WI38 (cell line): Measurements from ENCODE around the gene INPP5A.

Source experiments
- H3K4me3 ChIP-seq: 2 replicates; pipeline ENCODE4 v1.5.1; 2011; ENCODE audit warnings: low read depth, mild to moderate bottlenecking, control low read depth, low read length
- TF ChIP-seq, protein P1 (sequence below): IDR thresholded peaks from 2 replicates; pipeline ENCODE4 v1.5.1; 2012; ENCODE audit warnings: low read depth, mild to moderate bottlenecking, control low read depth, low read length

The INPP5A gene

DNA sequence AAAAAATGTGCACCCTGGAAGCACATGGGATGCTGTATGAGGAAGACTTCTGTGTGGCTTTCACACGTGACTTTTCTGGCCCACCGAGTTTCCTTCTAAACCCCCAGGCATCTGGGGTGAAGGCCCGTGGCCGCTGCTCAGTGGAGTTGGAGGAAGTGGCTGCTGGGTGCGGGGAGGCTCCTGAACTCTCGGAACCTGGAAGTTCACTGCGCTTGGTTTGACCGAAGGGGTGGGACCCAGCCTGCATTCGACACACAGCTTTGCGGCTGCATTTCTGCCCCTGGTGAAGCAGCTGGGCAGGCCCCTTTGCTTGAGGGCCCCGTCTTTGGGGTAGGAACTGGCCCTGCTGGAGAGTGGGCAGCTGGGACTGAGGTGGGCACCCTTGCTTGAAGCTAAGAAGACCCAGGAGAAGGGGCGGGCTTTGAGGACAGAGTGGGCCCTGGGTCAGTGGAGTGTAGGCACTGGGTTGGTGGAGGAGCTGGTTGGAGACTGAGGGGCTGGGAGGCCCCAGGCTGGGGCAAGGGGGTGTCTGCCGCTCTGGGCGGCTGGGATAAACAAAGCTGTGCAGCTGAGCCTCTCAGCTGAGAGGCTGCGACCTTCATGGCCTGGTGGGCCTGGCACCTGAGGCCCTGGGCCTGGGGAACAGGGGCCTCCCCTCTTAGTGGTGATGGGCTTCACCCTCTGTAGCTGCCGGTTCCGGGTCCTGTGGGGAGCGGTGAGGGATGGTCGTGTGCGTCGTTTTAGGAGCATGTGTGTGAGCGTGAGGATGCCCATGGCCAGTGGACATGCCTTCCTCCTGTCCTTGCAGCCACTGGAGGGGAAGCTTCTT, 78.0 kb downstream of the INPP5A start:
- TF ChIP-seq, protein P1, sequence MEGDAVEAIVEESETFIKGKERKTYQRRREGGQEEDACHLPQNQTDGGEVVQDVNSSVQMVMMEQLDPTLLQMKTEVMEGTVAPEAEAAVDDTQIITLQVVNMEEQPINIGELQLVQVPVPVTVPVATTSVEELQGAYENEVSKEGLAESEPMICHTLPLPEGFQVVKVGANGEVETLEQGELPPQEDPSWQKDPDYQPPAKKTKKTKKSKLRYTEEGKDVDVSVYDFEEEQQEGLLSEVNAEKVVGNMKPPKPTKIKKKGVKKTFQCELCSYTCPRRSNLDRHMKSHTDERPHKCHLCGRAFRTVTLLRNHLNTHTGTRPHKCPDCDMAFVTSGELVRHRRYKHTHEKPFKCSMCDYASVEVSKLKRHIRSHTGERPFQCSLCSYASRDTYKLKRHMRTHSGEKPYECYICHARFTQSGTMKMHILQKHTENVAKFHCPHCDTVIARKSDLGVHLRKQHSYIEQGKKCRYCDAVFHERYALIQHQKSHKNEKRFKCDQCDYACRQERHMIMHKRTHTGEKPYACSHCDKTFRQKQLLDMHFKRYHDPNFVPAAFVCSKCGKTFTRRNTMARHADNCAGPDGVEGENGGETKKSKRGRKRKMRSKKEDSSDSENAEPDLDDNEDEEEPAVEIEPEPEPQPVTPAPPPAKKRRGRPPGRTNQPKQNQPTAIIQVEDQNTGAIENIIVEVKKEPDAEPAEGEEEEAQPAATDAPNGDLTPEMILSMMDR = no peak
- H3K4me3 ChIP-seq = no peak overlapping the region

DNA sequence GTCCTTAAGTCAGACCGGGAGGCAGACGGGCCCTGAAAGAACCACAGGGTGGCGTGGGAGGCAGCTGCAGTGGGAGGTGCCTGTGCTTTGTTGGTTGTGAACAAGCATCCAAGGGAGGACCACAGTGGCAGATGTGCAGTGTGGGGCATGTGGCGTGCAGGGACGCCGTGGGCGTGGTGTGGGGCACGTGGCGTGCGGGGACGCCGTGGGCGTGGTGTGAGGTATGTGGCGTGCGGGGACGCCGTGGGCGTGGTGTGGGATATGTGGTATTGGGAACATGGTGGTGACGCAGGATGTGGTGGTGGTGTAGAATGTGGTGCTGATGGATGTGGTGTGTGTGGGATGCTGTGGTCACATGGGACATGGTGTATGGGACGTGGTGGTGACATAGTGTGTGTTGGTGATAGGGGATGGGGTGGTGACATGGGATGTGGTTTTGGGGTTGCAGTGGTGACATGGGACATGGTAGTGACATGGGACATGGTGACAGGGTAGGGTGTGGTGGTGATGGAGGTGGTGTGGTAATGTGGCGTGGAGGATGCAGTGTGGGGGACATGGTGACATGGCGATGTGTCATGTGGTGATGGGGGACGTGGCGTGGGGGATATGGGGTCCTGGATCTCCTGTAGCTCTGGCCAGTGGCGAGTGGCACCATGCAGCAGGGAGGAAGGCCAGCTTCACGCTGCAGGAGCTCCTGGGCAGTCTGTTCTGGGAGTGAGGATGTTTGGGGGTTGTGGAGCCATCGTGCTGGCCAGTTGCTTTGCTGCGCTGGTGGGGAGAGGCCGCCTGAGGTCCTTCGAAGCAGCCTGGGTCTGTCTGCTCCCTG, 78.8 kb downstream of the INPP5A start:
- TF ChIP-seq, protein P1 = no peak
- H3K4me3 ChIP-seq = no peak overlapping the region

DNA sequence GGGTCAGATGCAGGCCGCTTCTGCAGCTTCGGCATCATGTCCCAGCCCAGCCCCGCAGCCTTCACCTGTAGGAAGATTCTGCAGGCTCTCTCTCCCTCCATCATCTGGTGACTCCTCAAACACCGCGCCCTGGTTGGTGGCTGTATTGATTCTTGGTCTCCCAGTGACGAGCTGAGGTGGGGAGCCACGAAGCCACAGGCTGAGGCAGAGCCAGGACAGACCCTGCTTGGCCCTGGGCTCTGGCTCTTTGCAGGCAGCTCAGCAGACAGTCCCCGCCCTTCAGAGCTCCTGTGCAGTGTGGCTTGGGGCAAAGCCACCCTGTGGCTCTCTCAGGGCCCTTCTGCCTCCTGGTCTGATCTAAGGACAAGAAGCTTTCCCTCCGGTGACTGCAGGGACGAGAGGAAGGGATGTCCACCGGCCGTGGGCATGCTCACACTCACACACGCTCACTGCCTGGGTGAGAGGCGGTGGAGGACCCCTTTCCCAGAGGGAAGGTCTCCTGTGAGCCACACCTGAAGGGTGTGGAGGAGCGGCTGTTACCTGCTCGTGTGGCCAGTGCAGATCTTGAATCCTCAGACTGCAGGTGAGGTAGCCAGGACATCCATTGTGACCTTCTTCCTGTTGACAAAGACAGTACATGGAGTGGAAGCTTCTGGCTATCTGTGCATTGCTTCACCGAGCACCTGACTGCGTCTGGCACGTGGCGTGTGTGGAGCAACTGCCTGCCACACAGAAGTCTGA, 79.6 kb downstream of the INPP5A start:
- TF ChIP-seq, protein P1 = no peak
- no peak overlapping the region for H3K4me3 ChIP-seq

DNA sequence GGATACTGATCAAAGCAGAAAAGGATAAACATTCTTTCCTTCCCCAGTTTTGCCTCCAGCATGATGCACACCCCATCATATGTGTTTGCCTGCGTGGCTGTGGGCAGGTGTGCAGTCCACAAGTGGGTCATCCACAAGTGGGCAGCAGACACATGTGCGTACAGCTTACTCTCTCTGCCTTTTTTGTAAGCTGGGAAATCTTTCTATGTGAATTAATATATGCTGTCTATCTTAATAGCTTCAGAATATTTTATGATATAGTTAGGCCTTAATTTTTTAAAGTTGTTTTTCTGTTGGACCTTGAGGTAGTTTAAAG, 80.1 kb downstream of the INPP5A start:
- TF ChIP-seq, protein P1 = no peak
- H3K4me3 ChIP-seq = no peak overlapping the region

DNA sequence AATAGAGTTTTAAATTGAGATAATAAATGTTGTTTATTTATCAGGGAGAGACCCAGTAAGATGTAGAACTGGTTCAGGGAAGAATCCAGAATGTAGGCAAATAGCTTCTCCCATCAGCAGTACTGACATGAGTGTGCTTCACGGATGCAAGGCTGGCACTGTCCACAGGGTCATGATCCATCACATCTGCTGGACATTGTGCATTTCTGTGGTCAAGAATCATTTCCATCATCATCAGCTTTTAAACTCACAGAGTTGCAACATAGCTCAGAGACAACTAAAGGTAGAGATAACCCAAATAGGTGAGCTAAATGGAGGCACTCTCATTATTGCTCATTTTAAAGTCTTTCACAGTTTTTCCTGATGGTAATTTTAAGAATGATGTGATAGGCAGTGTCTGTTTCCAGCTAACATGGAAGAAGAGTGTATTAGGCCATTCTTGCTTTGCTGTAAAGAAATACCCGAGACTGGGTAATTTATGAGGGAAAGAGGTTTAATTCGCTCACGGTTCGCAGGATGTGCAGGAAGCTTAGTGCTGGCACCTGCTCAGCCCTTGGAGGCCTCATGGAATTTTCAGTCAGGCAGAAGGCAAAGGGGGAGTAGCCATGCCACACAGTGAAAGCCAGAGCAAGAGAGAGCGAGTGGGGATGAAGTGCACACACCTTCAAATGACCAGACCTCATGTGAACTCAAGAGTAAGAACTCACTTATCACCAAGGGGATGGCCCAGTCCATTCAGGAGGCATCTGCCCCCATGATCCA, 80.8 kb downstream of the INPP5A start:
- TF ChIP-seq, protein P1 = no peak
- no peak overlapping the region for H3K4me3 ChIP-seq

DNA sequence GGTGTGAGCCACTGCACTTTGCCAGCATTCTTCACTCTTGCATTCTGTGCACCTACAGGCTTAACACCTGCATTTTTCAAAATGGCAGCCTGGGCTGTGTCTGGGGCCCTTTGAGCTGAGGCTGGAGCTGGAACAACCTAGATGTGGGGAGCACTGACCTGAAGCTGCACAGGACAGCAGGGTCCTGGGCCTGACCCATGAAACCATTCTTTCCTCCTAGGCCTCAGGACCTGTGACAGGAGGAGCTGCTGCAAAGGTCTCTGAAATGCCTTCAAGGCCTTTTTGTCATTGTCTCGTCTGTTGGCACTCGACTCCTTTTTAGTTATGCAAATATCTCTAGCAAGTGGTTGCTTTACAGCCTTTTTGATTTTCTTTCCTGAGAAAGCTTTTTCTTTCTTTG, 82.3 kb downstream of the INPP5A start:
- TF ChIP-seq, protein P1 = no peak
- H3K4me3 ChIP-seq = no peak overlapping the region
